Measurements from ENCODE around the gene MTMR2. TPM values are rescaled to one million over a fixed set of nuclear protein-coding genes. Genes with fewer than 3 reads are reported as not detected.
"Not testable (repeated sequence)": the region's sequence is repeated elsewhere in the genome, so short reads cannot be mapped to it uniquely, and the experiment has no call there.

MTMR2 gene
- total RNA-seq, 4 donors from 2014 or later: 10.8 to 29.5 (median 21.5) TPM

DNA sequence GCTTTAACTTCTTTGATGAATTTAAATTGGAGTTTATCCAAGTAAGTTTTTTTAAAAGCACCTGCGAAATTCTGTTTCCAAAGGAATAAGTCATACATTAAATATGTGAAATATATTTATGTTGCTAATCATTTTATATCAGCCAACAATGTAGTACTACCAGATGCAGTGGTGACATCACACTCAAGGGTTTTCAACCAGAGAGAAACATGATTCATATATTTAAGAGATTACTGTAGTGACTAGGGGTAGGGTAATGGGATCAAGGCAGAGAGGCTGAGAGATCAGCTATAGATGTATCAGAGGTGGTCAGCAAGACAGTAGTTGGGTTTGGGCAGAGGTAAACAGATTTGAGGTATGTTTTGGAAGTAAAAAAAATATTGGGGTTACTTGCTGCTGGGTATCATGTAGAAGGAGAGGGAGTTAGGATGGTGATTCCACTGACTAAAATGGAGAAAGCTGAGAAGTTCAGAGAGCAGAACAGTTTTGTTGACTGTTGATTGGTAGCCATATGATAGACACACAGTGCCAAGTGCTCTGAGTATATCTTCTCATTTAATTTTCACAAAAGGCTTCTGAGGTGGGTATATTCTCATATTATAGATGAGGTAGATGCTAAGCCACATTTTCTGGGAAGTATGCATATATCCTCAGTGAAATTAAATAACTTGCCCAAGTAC is 94.2 kb downstream of the MTMR2 start:
- Histone ChIP-seq H3K4me3 (no peak overlapping the region), H3K9me3 (no peaks in the 10 kb centered on the region), H3K36me3 (peaks cover 4 to 66% (median 4%) of the 10 kb centered on the region in 3 donors), H3K27me3 (no peaks in the 10 kb centered on the region), H3K27ac (no peak overlapping the region), H3K4me1 (peaks cover 0 to 13% (median 0%) of the 10 kb centered on the region in 3 donors)
- intact Hi-C loops (cut with DNase I): loop anchor here (10.0 kb wide), 1 partner anchor 595 kb away; no protein-coding TSS in a partner anchor
- DNase-seq: no peak
- TF ChIP-seq, protein P1, sequence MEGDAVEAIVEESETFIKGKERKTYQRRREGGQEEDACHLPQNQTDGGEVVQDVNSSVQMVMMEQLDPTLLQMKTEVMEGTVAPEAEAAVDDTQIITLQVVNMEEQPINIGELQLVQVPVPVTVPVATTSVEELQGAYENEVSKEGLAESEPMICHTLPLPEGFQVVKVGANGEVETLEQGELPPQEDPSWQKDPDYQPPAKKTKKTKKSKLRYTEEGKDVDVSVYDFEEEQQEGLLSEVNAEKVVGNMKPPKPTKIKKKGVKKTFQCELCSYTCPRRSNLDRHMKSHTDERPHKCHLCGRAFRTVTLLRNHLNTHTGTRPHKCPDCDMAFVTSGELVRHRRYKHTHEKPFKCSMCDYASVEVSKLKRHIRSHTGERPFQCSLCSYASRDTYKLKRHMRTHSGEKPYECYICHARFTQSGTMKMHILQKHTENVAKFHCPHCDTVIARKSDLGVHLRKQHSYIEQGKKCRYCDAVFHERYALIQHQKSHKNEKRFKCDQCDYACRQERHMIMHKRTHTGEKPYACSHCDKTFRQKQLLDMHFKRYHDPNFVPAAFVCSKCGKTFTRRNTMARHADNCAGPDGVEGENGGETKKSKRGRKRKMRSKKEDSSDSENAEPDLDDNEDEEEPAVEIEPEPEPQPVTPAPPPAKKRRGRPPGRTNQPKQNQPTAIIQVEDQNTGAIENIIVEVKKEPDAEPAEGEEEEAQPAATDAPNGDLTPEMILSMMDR (IDR thresholded peaks at IDR 0.05): no peak
- no peak for TF ChIP-seq POLR2A (IDR thresholded peaks at IDR 0.05)
- WGBS, 2 donors: 61 to 85% methylated on average over 1 of the region's 1 CpG

DNA sequence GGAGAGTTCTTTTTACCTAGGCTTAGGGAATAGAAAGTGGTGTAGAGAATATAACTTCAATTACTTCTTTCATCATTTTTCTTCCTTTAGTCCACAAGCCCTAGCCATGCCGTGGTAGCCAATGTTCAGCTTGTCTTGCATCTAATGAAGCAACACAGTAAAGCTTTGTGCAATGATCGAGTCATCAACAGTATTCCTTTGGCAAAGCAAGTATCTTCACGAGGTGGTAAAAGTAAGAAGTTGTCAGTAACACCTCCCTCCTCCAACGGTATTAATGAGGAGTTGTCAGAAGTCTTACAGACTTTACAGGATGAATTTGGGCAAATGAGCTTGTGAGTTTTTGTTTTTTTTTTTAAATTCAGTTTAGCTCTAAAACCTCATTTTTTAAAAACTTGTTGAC is 96.2 kb downstream of the MTMR2 start:
- no peak for DNase-seq
- H3K9me3 ChIP-seq: no peaks in the 10 kb centered on the region
- no peak overlapping the region for H3K4me3 ChIP-seq
- WGBS, 2 donors: 51 to 82% methylated on average over 4 of the region's 4 CpGs
- intact Hi-C loops (cut with DNase I): no loop called here
- peaks cover 0 to 13% (median 0%) of the 10 kb centered on the region in 3 donors for H3K4me1 ChIP-seq
- H3K36me3 ChIP-seq: peaks cover 0 to 63% (median 4%) of the 10 kb centered on the region in 3 donors
- TF ChIP-seq, protein P1 (IDR thresholded peaks at IDR 0.05): no peak
- TF ChIP-seq POLR2A (IDR thresholded peaks at IDR 0.05): no peak
- no peak overlapping the region for H3K27ac ChIP-seq
- H3K27me3 ChIP-seq: no peaks in the 10 kb centered on the region

- no peaks in the 10 kb centered on the region for H3K4me1 ChIP-seq
- H3K9me3 ChIP-seq: no peaks in the 10 kb centered on the region
- no peaks in the 10 kb centered on the region for H3K27me3 ChIP-seq
- intact Hi-C loops (cut with DNase I): no loop called here
- H3K27ac ChIP-seq: no peak overlapping the region
- no peak for DNase-seq
- no peak for TF ChIP-seq POLR2A (IDR thresholded peaks at IDR 0.05)
- TF ChIP-seq, protein P1 (IDR thresholded peaks at IDR 0.05): no peak
- peaks cover 0 to 66% (median 4%) of the 10 kb centered on the region in 3 donors for H3K36me3 ChIP-seq
- no peak overlapping the region for H3K4me3 ChIP-seq
- WGBS, 2 donors: 75 to 83% methylated on average over 2 of the region's 2 CpGs
Observed at GRCh38 chr11:95821640-95822039, 102.3 kb downstream of the MTMR2 start.

GRCh38 chr11:95816037-95816436 is 107.9 kb downstream of the MTMR2 start:
- intact Hi-C loops (cut with DNase I): no loop called here
- peaks cover 0 to 67% (median 0%) of the 10 kb centered on the region in 3 donors for H3K36me3 ChIP-seq
- 92 to 100% methylated on average over 2 of the region's 2 CpGs for WGBS, 2 donors
- TF ChIP-seq POLR2A (IDR thresholded peaks at IDR 0.05): no peak
- TF ChIP-seq, protein P1 (IDR thresholded peaks at IDR 0.05): no peak
- H3K9me3 ChIP-seq: no peaks in the 10 kb centered on the region
- DNase-seq: no peak
- no peak overlapping the region for H3K27ac ChIP-seq
- H3K4me1 ChIP-seq: no peaks in the 10 kb centered on the region
- no peak overlapping the region for H3K4me3 ChIP-seq
- H3K27me3 ChIP-seq: no peaks in the 10 kb centered on the region

GRCh38 chr11:95811052-95811451 is 112.9 kb downstream of the MTMR2 start:
- H3K4me3 ChIP-seq; DNase-seq; H3K9me3 ChIP-seq; intact Hi-C loops (cut with DNase I); H3K4me1 ChIP-seq; H3K27me3 ChIP-seq; H3K27ac ChIP-seq: not testable (repeated sequence)
- WGBS, 2 donors: 91 to 100% methylated on average over 4 of the region's 4 CpGs
- H3K36me3 ChIP-seq: peaks cover 0 to 41% (median 0%) of the 10 kb centered on the region in 3 donors

- H3K4me3 ChIP-seq; H3K4me1 ChIP-seq; H3K27me3 ChIP-seq; intact Hi-C loops (cut with DNase I); H3K9me3 ChIP-seq; DNase-seq; H3K27ac ChIP-seq: not testable (repeated sequence)
- peaks cover 0 to 37% (median 0%) of the 10 kb centered on the region in 3 donors for H3K36me3 ChIP-seq
- 97 to 100% methylated on average over 1 to 5 of the region's 6 CpGs for WGBS, 2 donors
Observed at GRCh38 chr11:95806464-95806863, 117.4 kb downstream of the MTMR2 start.
